H1 (cell line): ENCODE measurements around the gene S100A4.

Source experiments
- CHD2 ChIP-seq: IDR thresholded peaks from 2 replicates; pipeline ENCODE4 v1.6.1; 2012; ENCODE audit warnings: low read length, improper control_type of control experiment
- NRF1 ChIP-seq: IDR thresholded peaks from 2 replicates; pipeline ENCODE4 v1.6.1; 2011; ENCODE audit warnings: mild to moderate bottlenecking, low read depth, low read length, improper control_type of control experiment

DNA sequence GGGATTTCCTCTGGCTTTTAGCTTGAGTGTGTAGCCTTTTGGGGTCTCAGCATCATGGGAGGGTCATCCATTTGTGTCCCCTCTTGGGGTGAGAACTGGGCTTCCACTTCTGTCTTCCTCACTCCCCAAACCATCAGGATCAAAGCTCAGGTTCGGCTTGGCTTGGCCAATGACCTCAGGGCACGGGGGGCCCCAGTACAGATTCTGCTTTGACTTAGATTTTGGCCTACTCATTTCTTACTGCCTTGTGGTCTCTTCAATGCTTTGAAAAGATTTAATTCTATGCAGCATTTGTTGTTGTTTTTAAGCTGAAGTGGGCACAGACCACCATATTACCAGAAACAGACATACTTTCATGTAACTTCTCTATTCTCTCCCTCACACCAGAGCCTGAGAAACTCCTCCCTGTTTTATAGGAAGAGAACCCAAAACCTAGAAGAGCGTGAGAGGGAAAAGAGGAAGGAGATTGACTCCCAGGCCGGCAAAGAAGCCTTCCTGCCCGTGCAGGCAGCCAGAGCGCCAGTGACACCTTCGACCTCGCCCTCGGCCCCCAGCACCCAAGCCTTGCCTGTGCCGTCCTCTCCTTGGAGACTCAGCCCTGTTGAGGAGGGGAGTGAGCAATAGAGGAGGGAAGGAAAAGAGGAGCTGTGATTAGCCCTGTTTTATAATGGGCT, 5.4 kb upstream of the S100A4 start:
- TF ChIP-seq NRF1: no peak
- no peak for TF ChIP-seq CHD2
